Globus pallidus (tissue), 1 donor: Measurements from ENCODE around the gene ZNF10.

Source experiments
- DNase-seq: peaks from one replicate; pipeline ENCODE4 v3.0.0-alpha.2; 2015; ENCODE audit warnings: low spot score

ZNF10 gene

DNA sequence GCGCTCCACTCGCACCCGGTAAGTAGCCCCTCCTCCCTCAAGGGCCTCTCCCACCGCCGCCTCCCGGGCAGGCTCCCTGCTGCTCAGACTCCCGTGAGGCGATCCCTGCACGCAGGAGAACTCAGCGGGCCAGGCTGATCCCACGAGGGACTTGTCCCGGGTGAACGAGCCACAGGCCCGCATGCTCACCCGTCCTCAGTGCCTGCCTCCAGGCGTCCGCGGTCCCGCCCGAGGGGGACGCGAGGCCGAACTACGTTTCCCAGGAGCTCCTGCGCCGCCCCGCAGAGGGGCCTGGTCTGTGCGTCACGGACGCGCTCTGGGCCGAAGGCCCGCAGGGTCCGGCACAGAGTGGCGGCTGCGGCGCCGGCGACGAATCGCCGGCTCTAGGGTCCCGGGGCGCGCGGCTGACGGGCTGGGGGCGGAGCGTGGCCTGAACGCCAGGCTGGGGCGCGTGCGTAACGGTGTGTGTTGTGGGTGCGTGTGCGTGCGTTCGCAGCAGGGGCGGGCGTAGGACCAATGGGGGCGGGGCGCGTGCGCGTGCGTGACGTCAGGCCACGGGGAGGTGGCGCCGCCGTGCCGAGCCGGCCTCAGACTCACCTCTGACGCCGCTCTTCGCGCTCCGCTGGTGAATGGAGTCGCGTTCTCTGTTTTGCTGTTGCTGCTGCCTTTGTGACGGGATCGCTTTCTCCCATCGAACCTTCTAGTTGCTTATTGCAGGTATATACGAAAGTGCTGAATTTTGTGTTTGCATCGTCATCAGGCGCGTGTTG is at the start of gene ZNF10, which contains the start of gene ZNF891:
TSS of gene ZNF10 (plus strand) at position 590 of the 770 bp plus-strand sequence. CDS start 13,866 bp downstream, outside the sequence.
TSS of gene ZNF891 (minus strand) at position 237 of the 770 bp plus-strand sequence. CDS start 8,356 bp downstream, outside the sequence.
- DNase-seq, result peak; percentile 93

DNA sequence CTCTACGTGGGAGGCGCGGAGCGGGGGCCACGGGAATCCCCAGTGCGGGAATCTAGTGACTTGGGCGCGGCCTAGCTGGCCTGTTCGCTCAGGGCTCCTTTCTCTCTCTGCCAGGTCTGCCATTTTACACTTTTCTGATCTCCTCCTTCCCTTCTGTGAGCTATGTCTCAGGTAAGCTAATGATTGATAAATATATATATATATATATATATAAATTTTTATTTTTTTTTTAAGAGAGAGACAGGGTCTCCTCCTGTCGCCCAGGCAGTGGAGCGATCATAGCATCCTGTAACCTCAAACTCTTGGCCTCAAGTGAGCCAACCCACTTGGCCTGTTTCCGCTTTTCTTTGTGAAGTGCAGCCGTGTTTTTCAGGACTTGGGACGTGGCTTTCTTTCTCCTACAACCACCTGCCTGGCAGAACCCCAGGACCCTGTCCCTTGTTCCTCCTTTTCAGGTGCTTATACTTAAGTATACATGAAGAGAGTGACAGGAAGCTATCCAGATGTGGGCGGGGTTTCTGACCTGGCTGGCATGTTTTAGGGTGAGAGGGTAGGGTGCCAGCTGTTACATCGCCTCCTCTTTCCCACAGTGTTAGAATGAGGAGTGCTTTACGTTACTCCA is 49.2 kb upstream of the ZNF10 start:
- DNase-seq, result peak; percentile 18

DNA sequence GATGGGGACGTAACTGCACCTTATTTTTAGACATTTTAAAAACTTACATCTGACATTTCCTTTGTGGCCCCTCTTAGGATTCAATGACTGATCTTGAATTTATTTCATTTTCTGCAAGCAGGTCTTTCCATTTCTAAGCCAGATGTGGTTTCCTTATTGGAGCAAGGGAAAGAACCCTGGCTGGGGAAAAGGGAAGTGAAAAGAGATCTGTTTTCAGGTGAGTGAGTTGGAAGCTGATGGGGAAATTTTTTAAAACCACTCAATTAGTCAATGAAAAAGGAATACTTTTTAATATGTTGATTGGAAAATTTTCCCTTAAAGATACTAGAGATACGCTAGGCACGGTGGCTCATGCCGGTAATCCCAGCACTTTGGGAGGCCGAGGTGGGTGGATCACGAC is 47.1 kb upstream of the ZNF10 start:
- no peak for DNase-seq

DNA sequence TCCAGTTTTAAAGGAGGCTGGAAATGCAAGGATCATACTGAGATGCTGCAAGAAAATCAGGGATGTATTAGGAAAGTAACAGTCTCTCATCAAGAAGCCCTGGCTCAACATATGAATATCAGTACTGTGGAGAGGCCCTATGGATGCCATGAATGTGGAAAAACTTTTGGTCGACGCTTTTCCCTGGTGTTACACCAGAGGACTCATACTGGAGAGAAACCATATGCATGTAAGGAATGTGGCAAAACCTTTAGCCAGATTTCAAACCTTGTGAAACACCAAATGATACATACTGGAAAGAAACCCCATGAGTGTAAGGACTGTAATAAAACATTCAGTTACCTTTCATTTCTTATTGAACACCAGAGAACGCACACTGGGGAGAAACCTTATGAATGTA is 24.8 kb upstream of the ZNF10 start:
- no peak for DNase-seq

DNA sequence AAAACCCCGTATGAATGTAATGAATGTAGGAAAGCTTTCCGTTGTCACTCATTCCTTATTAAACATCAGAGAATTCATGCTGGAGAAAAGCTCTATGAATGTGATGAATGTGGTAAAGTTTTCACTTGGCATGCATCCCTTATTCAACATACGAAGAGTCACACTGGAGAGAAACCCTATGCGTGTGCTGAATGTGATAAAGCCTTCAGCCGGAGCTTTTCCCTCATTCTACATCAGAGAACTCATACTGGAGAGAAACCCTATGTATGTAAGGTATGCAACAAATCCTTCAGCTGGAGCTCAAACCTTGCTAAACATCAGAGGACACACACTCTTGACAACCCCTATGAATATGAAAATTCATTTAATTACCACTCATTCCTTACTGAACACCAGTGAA is 24.2 kb upstream of the ZNF10 start:
- DNase-seq, result no peak

DNA sequence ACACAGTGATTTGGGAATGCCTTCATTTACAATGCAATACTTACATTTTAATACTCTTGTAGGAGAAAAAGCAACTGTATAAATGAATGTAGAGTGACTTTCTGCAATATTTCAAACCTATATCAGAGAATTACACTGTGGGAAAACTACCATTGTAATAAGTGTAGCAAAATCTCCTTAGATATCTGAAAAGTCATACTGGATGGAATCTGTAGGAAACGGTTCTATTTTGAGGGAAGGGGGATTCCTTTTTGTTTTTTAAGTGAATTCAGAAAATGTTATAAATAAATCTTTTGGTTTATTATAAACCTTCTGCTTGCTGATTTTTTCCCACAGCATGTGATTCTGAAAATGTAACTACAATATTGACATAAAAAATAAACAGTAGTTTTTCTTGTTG is 23.3 kb upstream of the ZNF10 start:
- no peak for DNase-seq

DNA sequence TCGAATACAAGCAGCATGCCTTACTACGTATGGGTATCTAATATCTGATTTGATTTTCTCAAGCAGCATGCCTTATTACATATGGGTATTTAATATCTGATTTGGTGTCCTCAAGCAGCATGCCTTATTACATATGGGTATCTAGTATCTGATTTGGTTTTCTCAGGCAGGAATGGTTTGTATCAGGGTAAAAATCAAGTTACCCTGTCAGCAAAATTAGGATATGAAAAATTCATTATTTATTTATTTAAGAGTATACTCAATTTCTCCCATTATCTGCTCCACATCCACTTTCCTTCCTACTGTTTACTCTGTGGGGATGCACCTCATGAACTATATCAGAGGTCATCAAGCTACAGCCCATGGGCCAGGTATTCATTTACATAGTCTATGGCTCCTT is 22.3 kb upstream of the ZNF10 start:
- DNase-seq, result no peak

DNA sequence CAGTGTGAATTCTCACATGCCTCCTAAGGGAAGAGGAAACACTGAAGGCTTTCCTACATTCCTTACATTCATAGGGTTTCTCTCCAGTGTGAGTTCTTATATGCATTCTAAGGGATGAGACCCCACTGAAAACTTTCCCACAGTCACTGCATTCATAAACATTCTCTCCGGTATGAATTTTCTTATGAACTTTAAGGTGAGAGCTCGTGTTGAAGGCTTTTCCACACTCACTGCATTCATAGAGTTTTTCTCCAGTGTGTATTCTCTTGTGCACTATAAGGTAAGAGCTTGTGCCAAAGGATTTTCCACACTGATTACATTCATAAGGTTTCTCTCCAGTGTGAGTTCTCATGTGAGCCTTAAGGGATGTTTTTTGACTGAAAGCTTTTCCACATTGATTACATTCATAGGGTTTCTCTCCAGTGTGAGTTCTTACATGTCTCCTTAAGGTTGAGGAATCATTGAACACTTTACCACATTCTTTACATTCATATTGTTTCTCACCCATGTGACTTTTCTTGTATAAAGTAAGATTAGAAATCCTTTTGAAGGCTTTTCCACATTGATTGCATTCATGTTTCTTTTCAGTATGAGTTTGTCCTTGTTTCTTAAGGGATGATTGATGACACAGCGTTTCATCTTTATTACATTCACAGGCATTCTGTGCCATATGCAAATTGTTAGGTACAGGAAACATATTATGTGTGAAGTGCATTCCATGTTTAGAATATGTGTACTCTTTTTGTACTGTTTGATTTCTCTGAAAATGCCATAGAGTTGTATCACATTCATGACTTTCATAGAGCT is 9.8 kb upstream of the ZNF10 start:
- no peak for DNase-seq

DNA sequence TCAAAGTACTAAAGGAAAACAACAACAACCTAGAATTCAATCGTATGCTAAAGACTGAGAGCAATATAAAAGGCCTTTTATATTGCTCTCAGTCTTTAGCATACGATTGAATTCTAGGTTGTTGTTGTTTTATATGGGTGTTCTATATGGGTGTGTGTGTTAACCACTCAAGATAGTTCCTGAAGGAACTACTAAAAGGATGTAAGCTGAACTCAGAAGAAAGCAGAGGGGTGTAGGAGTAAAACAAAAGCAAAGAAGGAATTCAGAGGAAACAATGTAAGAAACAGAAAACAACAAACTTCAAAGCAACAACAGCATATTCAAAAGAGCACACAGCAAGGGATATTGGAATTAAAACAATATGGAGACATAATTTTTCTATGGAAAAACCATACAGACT is 5.8 kb upstream of the ZNF10 start:
- DNase-seq, result no peak

DNA sequence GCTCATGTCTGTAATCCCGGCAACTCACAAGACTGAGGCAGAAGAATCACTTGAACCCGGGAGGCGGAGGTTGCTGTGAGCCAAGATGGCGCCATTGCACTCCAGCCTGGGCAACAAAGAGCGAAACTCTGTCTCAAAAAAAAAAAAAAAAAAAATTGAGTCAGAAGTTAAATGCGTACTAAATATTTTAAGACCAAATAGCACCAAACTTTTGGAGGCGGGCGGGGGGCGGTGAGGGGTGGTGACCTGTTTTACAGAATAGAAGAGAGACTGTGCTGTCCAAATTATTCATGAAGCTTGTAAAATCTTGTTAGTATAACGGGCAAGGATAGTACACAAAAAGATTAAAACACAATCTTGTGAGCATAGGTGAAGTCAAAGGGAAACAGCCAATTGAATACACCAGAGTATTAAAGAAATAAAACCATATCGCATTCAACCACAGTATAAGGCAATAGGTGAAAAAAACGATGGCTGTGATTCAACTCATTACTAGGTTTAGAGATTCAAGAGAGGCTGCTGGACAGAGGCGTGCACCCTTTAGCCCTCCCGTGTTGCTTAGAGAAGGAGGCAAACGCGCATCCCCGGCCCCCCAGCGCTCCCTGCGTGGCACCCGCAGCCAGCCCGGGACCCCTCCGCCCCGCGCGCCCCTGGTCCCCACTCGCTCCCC is 924 bp upstream of the ZNF10 start:
- DNase-seq, result no peak

DNA sequence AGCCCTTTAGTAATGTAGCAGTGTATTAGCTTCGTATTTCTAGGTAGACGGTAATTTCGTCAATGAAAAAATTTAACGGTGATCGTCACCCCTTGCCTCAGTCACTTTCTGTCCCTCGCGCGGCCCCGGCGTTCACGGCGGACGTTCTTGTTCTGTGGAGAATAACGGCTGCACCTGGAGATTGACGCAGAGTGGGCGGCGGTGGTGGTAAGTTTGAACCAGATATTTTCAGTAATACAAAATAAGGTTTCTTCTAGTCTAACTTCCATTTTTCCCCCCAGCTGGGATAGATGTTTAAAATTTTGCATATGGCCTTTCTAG is 341 bp downstream of the ZNF10 start:
- DNase-seq, result no peak

DNA sequence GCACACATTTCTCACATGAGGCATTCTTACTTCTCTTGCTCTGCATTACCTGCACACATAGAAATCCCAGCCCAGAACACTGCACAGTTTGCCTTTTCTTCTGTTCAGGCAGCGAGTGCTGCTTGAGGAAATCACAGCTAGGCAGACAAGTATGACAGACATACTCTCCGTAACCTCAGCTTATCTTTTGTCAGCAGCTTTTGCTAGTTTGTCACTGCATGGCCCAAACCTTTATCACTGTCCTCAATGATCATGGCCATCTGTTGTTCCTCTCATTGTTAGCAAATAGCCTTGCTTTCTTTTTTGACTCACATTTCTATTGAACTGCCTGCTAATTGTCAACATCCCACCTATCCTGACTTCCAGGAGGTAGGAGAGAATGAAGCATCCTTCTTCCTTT is 5.3 kb downstream of the ZNF10 start:
- DNase-seq, result no peak

DNA sequence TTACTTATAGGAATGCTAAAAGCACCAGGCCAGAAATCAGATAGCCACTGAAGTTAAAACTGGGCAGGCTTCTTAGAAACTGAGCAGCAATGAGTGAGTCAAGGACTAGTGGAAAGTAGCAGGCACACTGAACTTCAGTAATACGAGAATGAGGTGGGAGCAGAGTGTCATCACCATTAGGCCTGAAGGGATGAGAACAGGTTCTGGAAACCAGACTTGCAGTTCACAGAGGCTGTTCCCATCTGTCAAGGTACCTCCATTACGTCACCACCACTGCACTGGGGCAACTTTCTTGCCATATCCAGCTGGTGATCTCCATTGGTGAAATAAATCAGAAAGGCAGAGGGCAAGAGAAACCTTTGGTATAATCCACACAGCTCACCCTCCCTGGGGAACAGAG is 15.6 kb downstream of the ZNF10 start:
- DNase-seq, result no peak

DNA sequence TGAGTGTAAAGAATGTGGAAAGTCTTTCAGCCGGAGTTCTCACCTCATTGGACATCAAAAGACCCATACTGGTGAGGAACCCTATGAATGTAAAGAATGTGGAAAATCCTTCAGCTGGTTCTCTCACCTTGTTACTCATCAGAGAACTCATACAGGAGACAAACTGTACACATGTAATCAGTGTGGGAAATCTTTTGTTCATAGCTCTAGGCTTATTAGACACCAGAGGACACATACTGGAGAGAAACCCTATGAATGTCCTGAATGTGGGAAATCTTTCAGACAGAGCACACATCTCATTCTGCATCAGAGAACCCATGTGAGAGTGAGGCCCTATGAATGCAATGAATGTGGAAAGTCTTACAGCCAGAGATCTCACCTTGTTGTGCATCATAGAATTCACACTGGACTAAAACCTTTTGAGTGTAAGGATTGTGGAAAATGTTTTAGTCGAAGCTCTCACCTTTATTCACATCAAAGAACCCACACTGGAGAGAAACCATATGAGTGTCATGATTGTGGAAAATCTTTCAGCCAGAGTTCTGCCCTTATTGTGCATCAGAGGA is 25.8 kb downstream of the ZNF10 start:
- no peak for DNase-seq

DNA sequence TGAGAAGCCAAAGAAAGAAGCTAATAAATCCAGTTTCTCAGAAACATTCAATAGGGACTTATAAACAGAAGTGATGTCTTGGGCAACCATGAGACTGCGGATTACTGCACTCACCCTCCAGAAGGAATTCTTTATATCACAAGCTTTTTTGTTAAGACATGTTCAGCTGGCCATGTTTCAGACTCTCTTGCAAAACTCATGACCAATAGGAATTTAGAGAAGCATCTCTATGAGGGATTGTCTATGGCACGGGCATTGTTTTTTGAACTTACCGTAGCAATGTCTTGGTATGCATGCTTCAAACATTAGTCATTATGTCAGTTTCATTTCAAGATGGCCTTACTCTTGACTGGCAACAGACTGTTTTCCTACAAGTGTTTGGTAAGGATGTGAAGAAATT is 35.3 kb downstream of the ZNF10 start:
- no peak for DNase-seq

DNA sequence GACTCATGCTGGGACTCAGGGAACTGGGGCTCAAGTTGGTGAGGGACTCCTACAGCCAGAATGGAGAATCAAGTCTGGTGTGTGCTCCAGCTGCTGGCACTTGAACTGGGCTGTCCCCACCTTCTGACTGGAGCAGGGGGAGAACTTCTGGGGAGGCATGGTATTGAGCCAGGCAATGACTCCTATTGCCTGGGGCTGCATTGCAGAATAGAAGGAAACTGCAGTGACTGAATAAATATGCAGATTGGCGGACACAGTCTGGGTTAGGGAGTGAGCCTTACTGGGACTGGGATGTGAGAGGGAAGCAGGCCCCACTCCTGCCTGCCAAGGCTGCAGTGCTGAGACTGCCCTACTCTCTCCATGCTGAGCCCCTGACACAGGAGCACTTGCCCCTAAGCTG is 42.1 kb downstream of the ZNF10 start:
- no peak for DNase-seq

DNA sequence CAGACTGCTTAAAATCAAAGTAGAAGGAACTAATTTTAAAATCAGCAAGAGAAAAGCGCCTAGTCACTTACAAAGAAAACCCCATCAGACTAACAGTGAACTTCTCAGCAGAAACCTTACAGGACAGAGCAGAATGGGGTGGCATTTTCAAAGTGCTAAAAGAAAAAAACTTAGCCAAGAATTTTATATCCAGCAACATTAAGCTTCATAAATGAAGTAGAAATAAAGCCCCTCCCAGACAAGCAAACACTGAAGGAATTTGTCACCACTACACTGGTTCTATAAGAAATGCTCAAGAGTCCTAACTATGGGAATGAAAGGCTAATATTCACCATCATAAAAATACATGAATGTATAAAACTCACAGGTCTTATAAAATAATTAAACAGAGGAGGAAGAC is 44.5 kb downstream of the ZNF10 start:
- no peak for DNase-seq

DNA sequence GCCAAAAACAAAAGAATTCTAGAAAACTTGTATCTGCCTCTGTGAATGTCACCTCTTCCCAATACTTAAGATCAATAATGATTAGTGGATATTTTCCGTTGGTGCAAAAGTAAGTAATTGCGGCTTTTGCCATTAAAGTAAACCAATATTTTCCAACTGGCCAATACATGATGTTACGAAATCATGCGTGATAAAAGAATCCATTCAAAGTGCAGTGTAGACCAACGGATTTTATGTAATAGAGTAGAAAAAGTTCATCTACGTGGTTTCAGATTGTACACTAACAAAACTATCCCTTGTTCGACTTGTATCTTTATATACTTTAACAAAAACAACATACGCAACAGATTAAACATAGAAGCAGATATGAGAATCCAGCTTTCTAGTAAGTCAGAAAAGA is 50.2 kb downstream of the ZNF10 start:
- DNase-seq, result no peak

DNA sequence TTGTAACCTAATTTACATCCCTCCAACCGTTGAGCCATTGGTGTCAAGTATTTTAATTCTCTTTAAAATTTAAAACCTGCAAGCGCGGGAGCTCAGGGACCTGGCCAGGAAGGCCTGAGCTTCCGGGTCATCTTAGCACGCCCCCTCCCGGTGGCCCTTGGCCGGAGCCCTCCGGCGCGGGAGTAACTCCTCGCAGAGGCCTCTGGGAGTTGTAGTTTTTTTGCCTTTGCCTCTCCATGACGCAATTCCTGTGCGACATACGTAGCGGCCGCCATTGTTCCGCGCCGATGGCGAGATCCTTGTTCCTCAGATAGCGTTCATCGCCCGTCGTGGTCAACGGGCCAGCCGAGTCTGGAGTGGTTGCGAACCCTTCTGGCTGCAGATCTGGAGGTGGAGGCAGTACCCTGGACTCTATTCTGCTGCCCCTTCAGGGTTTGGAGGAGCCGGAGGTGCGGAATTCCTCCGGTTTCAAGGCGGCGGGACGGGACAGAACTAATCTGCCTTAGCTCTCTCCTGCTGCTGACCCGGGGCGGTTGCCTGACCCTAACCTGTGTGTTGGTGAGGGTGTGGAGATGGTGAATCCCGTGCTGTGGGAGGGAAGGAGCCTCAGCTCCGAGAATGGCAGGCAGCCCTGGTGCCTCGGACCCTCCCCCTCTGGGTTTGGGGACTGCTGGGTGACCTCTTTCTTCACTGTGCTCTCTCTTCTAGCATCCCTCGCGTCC is 51.0 kb downstream of the ZNF10 start, which contains the start of gene ZNF268:
TSS of gene ZNF268 (plus strand) at position 258 of the 722 bp plus-strand sequence. CDS start 503 bp downstream, outside the sequence.
- peak; percentile 85 for DNase-seq

DNA sequence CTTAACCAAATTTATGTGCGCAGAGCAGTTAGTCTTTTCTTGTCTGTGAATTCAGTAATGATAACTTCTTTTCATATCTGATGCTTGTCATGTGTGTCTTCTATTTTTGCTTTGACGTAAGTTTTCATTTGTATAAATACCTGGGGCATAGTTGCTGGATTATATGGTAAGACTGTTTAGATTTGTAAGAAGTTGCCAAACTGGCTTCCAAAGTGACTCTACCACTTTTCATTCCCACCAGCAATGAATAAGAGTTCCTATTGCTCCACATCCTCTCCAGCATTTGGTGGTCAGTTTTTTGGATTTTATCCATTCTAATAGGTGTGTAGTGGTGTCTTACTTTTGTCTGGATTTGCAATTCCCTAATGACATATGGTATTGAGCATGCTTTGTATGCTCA is 59.7 kb downstream of the ZNF10 start:
- DNase-seq, result no peak

DNA sequence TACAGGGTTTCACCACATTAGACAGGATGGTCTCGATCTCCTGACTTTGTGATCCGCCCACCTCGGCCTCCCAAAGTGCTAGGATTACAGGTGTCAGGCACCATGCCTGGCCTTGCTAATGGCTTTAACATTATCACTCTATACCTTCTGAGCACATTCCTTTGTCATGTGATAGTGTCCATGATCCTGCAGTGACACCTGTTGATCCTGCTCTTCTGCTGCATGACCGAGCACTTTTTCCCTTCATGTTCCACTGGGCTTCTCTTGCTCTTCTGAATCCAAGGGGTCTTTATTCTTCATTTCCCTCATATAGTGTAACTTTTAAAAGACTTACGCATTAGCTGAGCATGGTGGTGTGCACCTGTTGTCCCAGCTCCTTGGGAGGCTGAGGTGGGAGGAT is 62.4 kb downstream of the ZNF10 start:
- DNase-seq, result no peak
